GM13977 (cell line): ENCODE results near the gene TRMT61A.
"Not testable (repeated sequence)": the region's sequence is repeated elsewhere in the genome, so short reads cannot be mapped to it uniquely, and the experiment has no call there.

Source experiments
- DNase-seq: peaks from one replicate; pipeline ENCODE4 v3.0.0; 2012; ENCODE audit warnings: low spot score
- in situ Hi-C: fragments of 300-500 bp; cut with MboI; formaldehyde crosslinking; loops from one replicate; pipeline ENCODE4 v1.12.0; 2022; ENCODE audit warnings: low sequenced_read_pairs, low pct_unique_long_range_greater_than_20kb, mixed read lengths, inconsistent platforms; ENCODE audit not compliant: unreplicated experiment
- TF ChIP-seq, protein P1 (sequence below): IDR thresholded peaks from 2 replicates; pipeline ENCODE4 v1.5.1; 2012; ENCODE audit warnings: mild to moderate bottlenecking, control low read depth; ENCODE audit not compliant: insufficient read depth; ENCODE audit errors: extremely low read depth, missing control alignments

The TRMT61A gene

GRCh38 chr14:103504991-103505565 is 23.9 kb upstream of the TRMT61A start:
- TF ChIP-seq, protein P1, sequence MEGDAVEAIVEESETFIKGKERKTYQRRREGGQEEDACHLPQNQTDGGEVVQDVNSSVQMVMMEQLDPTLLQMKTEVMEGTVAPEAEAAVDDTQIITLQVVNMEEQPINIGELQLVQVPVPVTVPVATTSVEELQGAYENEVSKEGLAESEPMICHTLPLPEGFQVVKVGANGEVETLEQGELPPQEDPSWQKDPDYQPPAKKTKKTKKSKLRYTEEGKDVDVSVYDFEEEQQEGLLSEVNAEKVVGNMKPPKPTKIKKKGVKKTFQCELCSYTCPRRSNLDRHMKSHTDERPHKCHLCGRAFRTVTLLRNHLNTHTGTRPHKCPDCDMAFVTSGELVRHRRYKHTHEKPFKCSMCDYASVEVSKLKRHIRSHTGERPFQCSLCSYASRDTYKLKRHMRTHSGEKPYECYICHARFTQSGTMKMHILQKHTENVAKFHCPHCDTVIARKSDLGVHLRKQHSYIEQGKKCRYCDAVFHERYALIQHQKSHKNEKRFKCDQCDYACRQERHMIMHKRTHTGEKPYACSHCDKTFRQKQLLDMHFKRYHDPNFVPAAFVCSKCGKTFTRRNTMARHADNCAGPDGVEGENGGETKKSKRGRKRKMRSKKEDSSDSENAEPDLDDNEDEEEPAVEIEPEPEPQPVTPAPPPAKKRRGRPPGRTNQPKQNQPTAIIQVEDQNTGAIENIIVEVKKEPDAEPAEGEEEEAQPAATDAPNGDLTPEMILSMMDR = no peak
- peak; percentile 7 for DNase-seq
- in situ Hi-C loops = loop anchor here (10.0 kb wide), 1 partner anchor 50 kb away; no protein-coding TSS in a partner anchor

- in situ Hi-C loops = loop anchor here (10.0 kb wide), 1 partner anchor 47 kb away; no protein-coding TSS in a partner anchor
- TF ChIP-seq, protein P1 = no peak
Observed at GRCh38 chr14:103507751-103508150, 21.2 kb upstream of the TRMT61A start.

DNA sequence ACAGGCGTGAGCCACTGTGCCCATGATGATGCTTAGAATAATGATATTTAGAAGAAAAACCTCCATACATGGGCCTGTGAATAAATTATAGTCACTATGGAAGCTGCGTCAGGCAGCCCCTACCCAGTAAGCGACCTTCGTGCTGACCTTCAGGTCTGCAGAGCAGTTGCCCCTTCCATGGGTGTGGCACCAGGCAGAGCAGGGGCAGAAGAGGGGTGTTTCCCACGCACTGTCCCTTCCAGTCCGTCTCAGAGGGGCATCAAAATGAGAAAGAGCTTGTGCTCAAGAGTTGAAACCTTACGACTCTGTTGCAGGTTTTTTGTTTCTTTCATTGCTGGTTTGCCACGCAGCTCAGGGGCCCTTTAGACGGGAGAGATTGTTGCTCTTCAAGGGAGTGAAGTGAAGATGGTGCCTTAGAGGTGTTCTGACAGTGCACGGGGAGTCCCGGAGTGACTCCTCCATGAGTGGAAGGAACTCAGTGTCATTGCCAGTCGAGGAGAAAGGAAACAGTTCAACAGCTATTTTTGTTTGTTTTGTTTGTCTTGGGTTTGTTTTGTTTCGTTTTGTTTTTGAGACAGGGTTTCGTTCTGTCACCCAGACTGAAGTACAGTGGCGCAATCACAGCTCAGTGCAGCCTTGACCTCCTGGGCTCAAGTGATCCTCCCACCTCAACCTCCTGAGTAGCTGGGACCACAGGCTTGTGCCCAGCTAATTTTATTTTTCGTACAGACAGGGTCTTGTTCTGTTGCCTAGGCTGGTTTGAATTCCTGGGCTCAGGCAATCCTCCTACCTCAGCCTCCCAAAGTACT is 20.3 kb upstream of the TRMT61A start:
- in situ Hi-C loops = loop anchor here (10.0 kb wide), 1 partner anchor 46 kb away; no protein-coding TSS in a partner anchor
- peak; percentile 6 for DNase-seq
- TF ChIP-seq, protein P1 = no peak

More at GRCh38 chr14:103507751-103508150, 21.2 kb upstream of the TRMT61A start:
- DNase-seq = peak; percentile 4

- TF ChIP-seq, protein P1 = no peak
- in situ Hi-C loops = loop anchor here (10.0 kb wide), 1 partner anchor 45 kb away; no protein-coding TSS in a partner anchor
- DNase-seq = peak; percentile 7
Observed at GRCh38 chr14:103509864-103510723, 18.9 kb upstream of the TRMT61A start.

GRCh38 chr14:103510724-103511693 is 18.0 kb upstream of the TRMT61A start:
- TF ChIP-seq, protein P1 = no peak
- DNase-seq = peak; percentile 6
- in situ Hi-C loops = no loop called here

DNA sequence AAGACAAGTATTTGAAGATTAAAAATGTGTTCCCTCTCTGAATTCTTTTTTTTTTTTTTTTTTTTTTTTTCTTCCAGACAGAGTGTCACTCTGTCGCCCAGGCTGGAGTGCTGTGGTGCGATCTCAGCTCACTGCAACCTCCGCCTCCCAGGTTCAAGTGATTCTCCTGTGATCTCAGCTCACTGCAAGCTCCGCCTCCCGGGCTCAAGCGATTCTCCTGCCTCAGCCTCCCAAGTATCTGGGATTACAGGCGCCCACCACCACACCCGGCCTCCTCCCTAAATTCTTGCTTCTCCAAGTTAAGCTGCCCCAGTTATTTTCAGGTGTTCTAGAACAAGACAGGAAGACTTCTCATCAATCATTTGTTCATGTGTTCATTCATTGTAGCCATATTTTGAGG is 16.8 kb upstream of the TRMT61A start:
- DNase-seq, in situ Hi-C loops: not testable (repeated sequence)
